SK-N-SH treated with all-trans-retinoic acid at 6 μM for 48 hours (cell line): ENCODE results near the gene STK33.

Experiments used
- ATAC-seq: fragments of 200-7000 bp; cut with Tn5 transposase; 3 replicates; pipeline ENCODE4 v1.9.1; 2020; ENCODE audit warnings: mild to moderate bottlenecking, moderate library complexity
- ARNTL ChIP-seq: fragments of 450-650 bp; formaldehyde crosslinking; IDR thresholded peaks from 2 replicates; pipeline ENCODE4 v1.5.0; 2020; ENCODE audit warnings: low read depth, mild to moderate bottlenecking, moderate library complexity, borderline replicate concordance
- BACH2 ChIP-seq: fragments of 250-450 bp; sonication (Bioruptor Pico); IDR thresholded peaks from 2 replicates; pipeline ENCODE4 v1.9.0; 2021; ENCODE audit warnings: mild to moderate bottlenecking, borderline replicate concordance
- CSDC2 ChIP-seq: fragments of 250-450 bp; sonication (Bioruptor Pico); IDR thresholded peaks from 2 replicates; pipeline ENCODE4 v1.5.0; 2020; ENCODE audit warnings: mild to moderate bottlenecking, moderate library complexity
- ESRRG ChIP-seq: fragments of 250-450 bp; sonication (Bioruptor Pico); IDR thresholded peaks from 2 replicates; pipeline ENCODE4 v1.6.1; 2021; ENCODE audit warnings: mild to moderate bottlenecking
- GLIS3 ChIP-seq: fragments of 250-450 bp; sonication (Bioruptor Pico); IDR thresholded peaks from 2 replicates; pipeline ENCODE4 v1.5.0; 2020; ENCODE audit warnings: mild to moderate bottlenecking, moderate library complexity
- ISL1 ChIP-seq: fragments of 250-450 bp; sonication (Bioruptor Pico); IDR thresholded peaks from 2 replicates; pipeline ENCODE4 v2.1.2; 2022; ENCODE audit warnings: mild to moderate bottlenecking, moderate library complexity
- OSR1 ChIP-seq: fragments of 250-450 bp; sonication (Bioruptor Pico); IDR thresholded peaks from 2 replicates; pipeline ENCODE4 v1.8.0; 2022; ENCODE audit warnings: moderate library complexity, mild to moderate bottlenecking, inconsistent platforms
- RARB ChIP-seq: fragments of 250-450 bp; sonication (Bioruptor Pico); IDR thresholded peaks from 2 replicates; pipeline ENCODE4 v1.8.0; 2021; ENCODE audit warnings: mild to moderate bottlenecking, moderate library complexity
- SNAI2 ChIP-seq: fragments of 250-450 bp; sonication (Bioruptor Pico); IDR thresholded peaks from 2 replicates; pipeline ENCODE4 v1.5.0; 2020; ENCODE audit warnings: mild to moderate bottlenecking, moderate library complexity
- TCF4 ChIP-seq: fragments of 250-450 bp; sonication (Bioruptor Pico); IDR thresholded peaks from 2 replicates; pipeline ENCODE4 v1.8.0; 2021; ENCODE audit warnings: mild to moderate bottlenecking, moderate library complexity, borderline replicate concordance
- ZC3H10 ChIP-seq: fragments of 250-450 bp; sonication (Bioruptor Pico); IDR thresholded peaks from 2 replicates; pipeline ENCODE4 v1.5.1; 2021; ENCODE audit warnings: mild to moderate bottlenecking, moderate library complexity
- ZFP3 ChIP-seq: fragments of 250-450 bp; sonication (Bioruptor Pico); IDR thresholded peaks from 2 replicates; pipeline ENCODE4 v1.5.0; 2020; ENCODE audit warnings: mild to moderate bottlenecking, moderate library complexity
- ZFP30 ChIP-seq: fragments of 450-650 bp; formaldehyde crosslinking; IDR thresholded peaks from 2 replicates; pipeline ENCODE4 v1.5.0; 2022; ENCODE audit warnings: mild to moderate bottlenecking, moderate library complexity
- ZNF70 ChIP-seq: fragments of 450-650 bp; formaldehyde crosslinking; IDR thresholded peaks from 2 replicates; pipeline ENCODE4 v1.5.0; 2020; ENCODE audit warnings: mild to moderate bottlenecking, moderate library complexity
- ZNF8 ChIP-seq: fragments of 450-650 bp; formaldehyde crosslinking; IDR thresholded peaks from 2 replicates; pipeline ENCODE4 v1.5.0; 2020; ENCODE audit warnings: mild to moderate bottlenecking, moderate library complexity
- TF ChIP-seq, protein P1 (sequence below): fragments of 250-450 bp; sonication (Bioruptor Pico); IDR thresholded peaks from 2 replicates; pipeline ENCODE4 v1.8.0; 2021; ENCODE audit warnings: low read depth, mild to moderate bottlenecking, moderate library complexity, borderline replicate concordance
- TF ChIP-seq, protein P2 (sequence below): fragments of 250-450 bp; sonication (Bioruptor Pico); IDR thresholded peaks from 2 replicates; pipeline ENCODE4 v1.5.0; 2020; ENCODE audit warnings: mild to moderate bottlenecking, moderate library complexity
- TF ChIP-seq, protein P3 (sequence below): fragments of 250-450 bp; sonication (Bioruptor Pico); IDR thresholded peaks from 2 replicates; pipeline ENCODE4 v1.5.1; 2021; ENCODE audit warnings: mild to moderate bottlenecking, moderate library complexity
- TF ChIP-seq, protein P4 (sequence below): fragments of 250-450 bp; sonication (Bioruptor Pico); IDR thresholded peaks from 2 replicates; pipeline ENCODE4 v1.8.0; 2020; ENCODE audit warnings: mild to moderate bottlenecking, moderate library complexity, borderline replicate concordance
- TF ChIP-seq, protein P5 (sequence below): fragments of 250-450 bp; sonication (Bioruptor Pico); IDR thresholded peaks from 2 replicates; pipeline ENCODE4 v1.5.1; 2020; ENCODE audit warnings: low read depth, mild to moderate bottlenecking, moderate library complexity

Gene STK33

DNA sequence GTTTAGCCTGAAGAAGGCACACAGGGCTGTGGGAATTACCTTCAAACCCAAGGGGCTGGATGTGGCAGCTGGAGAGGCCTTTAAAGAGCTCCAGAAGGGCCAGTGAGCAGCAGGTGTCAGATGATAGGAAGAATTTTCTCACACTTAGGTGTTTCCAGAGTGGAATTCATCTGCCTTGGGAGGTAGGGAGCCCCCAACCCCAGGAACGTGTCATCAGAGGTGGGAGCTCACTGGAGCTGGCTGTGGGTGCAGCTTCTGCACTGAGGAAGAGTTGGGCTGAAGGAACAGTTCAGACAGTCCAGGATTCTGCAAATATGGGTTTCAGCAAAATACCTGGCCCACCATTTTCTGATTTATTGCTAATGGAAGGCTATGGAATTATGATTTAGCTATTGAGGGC, 210.8 kb downstream of the STK33 start (continued):
- TF ChIP-seq SNAI2 (CRISPR knock-in tag): no peak

DNA sequence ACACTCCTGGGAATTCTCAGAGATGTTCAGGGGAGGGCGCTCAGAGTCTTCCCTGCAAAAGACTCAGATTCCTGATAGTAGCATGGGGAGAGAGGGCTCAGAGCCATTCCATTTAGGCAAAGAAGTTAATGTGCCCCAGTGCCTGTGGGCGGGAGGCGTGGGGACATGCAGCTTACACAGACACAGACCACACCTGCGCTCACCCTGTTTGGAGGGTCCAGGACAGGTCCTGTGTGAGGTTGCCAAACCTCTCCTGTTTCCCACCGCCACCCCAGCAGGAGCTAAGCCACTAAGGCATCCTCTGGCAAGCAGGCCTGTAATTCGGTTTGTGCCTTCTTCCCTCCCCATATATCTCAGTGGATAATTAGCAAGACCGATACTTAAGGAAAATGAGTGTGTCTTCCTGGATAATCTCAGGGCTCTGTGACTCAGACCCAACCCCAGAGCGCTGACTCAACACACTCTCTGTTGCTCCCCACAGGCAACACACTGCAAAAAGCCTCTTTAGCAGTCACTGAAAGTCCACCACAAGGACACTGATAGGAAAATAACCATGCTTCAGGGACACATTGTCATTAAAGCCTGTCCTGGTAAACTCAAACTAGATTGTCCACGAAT, 211.5 kb downstream of the STK33 start:
- TF ChIP-seq ZFP3 (CRISPR knock-in tag): no peak
- TF ChIP-seq, protein P1, sequence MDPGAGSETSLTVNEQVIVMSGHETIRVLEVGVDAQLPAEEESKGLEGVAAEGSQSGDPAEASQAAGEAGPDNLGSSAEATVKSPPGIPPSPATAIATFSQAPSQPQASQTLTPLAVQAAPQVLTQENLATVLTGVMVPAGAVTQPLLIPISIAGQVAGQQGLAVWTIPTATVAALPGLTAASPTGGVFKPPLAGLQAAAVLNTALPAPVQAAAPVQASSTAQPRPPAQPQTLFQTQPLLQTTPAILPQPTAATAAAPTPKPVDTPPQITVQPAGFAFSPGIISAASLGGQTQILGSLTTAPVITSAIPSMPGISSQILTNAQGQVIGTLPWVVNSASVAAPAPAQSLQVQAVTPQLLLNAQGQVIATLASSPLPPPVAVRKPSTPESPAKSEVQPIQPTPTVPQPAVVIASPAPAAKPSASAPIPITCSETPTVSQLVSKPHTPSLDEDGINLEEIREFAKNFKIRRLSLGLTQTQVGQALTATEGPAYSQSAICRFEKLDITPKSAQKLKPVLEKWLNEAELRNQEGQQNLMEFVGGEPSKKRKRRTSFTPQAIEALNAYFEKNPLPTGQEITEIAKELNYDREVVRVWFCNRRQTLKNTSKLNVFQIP (CRISPR knock-in tag): no peak
- TF ChIP-seq ISL1 (CRISPR knock-in tag): 0 out of 2 replicates have a peak, but pooled peaks have one; percentile 51
- ATAC-seq: peak; percentile 94

DNA sequence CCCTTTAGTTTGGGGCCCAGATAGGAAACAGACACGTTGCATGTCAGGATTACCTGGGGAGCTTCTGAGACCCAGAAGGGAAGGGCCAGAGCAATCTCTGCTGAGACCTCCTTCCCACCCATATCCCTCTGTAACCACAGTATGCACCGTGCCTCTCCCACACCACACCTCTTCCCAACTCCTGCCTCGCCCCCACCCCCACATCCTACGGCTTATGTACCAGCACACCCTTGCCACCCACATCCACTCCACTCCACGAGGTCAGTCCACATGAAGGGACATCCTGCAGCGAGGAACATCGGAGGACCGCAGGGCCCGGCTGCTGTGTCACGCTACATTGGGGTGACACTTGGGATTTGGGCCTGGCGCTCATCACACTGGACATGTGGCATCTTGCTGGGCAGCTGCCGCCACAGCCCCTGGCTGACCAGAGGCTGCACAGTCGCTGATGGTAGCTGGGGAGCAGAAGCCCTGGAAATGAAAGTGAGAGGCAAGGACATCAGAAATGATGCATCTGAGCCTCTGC, 212.1 kb downstream of the STK33 start:
- TF ChIP-seq, protein P2, sequence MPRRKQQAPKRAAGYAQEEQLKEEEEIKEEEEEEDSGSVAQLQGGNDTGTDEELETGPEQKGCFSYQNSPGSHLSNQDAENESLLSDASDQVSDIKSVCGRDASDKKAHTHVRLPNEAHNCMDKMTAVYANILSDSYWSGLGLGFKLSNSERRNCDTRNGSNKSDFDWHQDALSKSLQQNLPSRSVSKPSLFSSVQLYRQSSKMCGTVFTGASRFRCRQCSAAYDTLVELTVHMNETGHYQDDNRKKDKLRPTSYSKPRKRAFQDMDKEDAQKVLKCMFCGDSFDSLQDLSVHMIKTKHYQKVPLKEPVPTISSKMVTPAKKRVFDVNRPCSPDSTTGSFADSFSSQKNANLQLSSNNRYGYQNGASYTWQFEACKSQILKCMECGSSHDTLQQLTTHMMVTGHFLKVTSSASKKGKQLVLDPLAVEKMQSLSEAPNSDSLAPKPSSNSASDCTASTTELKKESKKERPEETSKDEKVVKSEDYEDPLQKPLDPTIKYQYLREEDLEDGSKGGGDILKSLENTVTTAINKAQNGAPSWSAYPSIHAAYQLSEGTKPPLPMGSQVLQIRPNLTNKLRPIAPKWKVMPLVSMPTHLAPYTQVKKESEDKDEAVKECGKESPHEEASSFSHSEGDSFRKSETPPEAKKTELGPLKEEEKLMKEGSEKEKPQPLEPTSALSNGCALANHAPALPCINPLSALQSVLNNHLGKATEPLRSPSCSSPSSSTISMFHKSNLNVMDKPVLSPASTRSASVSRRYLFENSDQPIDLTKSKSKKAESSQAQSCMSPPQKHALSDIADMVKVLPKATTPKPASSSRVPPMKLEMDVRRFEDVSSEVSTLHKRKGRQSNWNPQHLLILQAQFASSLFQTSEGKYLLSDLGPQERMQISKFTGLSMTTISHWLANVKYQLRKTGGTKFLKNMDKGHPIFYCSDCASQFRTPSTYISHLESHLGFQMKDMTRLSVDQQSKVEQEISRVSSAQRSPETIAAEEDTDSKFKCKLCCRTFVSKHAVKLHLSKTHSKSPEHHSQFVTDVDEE (CRISPR knock-in tag): no peak
- ATAC-seq: no peak

DNA sequence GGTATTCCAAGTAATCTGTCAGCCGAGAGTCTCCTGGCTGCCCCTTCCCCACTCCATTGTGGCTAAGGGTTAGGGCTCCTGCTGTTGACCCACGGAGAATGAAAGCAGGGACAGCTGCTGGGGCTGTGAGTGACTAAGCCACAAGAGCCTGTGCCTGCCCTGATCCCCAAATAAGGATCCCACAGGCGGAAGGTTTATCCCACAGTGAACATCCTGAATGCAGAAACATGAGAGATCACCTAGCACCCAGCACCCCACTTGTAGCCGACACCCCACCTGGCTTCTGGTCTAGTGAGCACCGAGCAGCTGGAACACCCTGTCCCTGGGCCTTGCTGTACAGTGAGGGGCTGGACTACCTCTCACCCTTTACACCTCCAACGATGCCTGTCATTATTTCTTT, 212.7 kb downstream of the STK33 start:
- no peak for ATAC-seq
- TF ChIP-seq SNAI2 (CRISPR knock-in tag) (no peak), ARNTL (CRISPR knock-in tag) (no peak), BACH2 (CRISPR knock-in tag) (no peak)
- TF ChIP-seq, protein P3, sequence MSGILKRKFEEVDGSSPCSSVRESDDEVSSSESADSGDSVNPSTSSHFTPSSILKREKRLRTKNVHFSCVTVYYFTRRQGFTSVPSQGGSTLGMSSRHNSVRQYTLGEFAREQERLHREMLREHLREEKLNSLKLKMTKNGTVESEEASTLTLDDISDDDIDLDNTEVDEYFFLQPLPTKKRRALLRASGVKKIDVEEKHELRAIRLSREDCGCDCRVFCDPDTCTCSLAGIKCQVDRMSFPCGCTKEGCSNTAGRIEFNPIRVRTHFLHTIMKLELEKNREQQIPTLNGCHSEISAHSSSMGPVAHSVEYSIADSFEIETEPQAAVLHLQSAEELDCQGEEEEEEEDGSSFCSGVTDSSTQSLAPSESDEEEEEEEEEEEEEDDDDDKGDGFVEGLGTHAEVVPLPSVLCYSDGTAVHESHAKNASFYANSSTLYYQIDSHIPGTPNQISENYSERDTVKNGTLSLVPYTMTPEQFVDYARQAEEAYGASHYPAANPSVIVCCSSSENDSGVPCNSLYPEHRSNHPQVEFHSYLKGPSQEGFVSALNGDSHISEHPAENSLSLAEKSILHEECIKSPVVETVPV: no peak
- TF ChIP-seq, all 23 proteins: peak for 0

DNA sequence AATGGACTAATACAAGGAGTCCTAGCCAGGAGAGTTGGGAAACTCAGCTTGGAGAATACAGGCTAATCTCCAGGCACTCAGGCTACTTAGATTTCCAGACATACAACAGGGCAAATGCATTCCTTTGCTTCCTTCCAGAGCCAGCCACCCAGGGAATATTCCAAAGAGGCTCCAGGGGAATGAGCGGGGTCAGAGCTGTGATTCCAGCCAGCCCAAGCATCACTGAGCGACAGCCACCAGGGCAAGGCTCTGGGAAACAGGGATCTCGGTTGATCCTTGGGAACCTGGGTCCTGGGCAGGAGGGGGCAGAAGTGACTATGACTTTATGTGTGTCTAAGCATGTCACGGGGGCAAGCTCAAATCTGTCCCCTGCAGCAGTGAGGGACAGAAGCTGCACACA, 218.1 kb downstream of the STK33 start:
- no peak for ATAC-seq
- no peak for TF ChIP-seq CSDC2 (CRISPR knock-in tag)
- no peak for TF ChIP-seq ZFP3 (CRISPR knock-in tag)
- TF ChIP-seq, protein P4, sequence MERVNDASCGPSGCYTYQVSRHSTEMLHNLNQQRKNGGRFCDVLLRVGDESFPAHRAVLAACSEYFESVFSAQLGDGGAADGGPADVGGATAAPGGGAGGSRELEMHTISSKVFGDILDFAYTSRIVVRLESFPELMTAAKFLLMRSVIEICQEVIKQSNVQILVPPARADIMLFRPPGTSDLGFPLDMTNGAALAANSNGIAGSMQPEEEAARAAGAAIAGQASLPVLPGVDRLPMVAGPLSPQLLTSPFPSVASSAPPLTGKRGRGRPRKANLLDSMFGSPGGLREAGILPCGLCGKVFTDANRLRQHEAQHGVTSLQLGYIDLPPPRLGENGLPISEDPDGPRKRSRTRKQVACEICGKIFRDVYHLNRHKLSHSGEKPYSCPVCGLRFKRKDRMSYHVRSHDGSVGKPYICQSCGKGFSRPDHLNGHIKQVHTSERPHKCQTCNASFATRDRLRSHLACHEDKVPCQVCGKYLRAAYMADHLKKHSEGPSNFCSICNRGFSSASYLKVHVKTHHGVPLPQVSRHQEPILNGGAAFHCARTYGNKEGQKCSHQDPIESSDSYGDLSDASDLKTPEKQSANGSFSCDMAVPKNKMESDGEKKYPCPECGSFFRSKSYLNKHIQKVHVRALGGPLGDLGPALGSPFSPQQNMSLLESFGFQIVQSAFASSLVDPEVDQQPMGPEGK (CRISPR knock-in tag): no peak
- TF ChIP-seq, protein P1 (CRISPR knock-in tag): no peak
- no peak for TF ChIP-seq OSR1 (CRISPR knock-in tag)
- no peak for TF ChIP-seq SNAI2 (CRISPR knock-in tag)
- no peak for TF ChIP-seq ZFP30 (CRISPR knock-in tag)
- TF ChIP-seq ESRRG (CRISPR knock-in tag): no peak
- no peak for TF ChIP-seq BACH2 (CRISPR knock-in tag)
- TF ChIP-seq ZNF70 (CRISPR knock-in tag): no peak
- TF ChIP-seq, protein P2 (CRISPR knock-in tag): no peak
- TF ChIP-seq GLIS3 (CRISPR knock-in tag): no peak
- no peak for TF ChIP-seq RARB (CRISPR knock-in tag)
- TF ChIP-seq, protein P5, sequence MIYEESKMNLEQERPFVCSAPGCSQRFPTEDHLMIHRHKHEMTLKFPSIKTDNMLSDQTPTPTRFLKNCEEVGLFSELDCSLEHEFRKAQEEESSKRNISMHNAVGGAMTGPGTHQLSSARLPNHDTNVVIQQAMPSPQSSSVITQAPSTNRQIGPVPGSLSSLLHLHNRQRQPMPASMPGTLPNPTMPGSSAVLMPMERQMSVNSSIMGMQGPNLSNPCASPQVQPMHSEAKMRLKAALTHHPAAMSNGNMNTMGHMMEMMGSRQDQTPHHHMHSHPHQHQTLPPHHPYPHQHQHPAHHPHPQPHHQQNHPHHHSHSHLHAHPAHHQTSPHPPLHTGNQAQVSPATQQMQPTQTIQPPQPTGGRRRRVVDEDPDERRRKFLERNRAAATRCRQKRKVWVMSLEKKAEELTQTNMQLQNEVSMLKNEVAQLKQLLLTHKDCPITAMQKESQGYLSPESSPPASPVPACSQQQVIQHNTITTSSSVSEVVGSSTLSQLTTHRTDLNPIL: no peak
- no peak for TF ChIP-seq ZC3H10
- no peak for TF ChIP-seq ISL1 (CRISPR knock-in tag)
- no peak for TF ChIP-seq ZNF8 (CRISPR knock-in tag)
- no peak for TF ChIP-seq TCF4 (CRISPR knock-in tag)
- TF ChIP-seq ARNTL (CRISPR knock-in tag): no peak
